ENCODE data around the gene LMAN1L. TPM values are rescaled to one million over a fixed set of nuclear protein-coding genes. Genes with fewer than 3 reads are reported as not detected.

Gene LMAN1L
- polyA plus RNA-seq, 1 donor (not counting 4 experiments of a cell fraction or from before 2014, with no cell fraction given), result not detected

- dilution Hi-C loops (cut with MboI; ENCODE audit: extremely low pct_ligation_motif_present, low sequenced_read_pairs), result no loop called here
- H3K9me3 ChIP-seq (ENCODE audit: control insufficient read depth, low read depth, low read length), result no peaks in the 10 kb centered on the region
- no peak overlapping the region for H2AFZ ChIP-seq (ENCODE audit: control insufficient read depth, low read length)
- no peaks in the 10 kb centered on the region for H4K20me1 ChIP-seq (ENCODE audit: control insufficient read depth, extremely low read depth, insufficient read depth, low read length)
- H3K27ac ChIP-seq (ENCODE audit: control insufficient read depth, insufficient read depth, low read length), result no peak overlapping the region
- peaks cover 6 to 8% of the 10 kb centered on the region in 2 experiments for H3K36me3 ChIP-seq (ENCODE audit: control insufficient read depth in 2 of 2, extremely low read depth in 1 of 2, insufficient read depth in 2 of 2, low read length in 2 of 2)
- TF ChIP-seq CTCF (optimal IDR thresholded peaks at IDR 0.05 in 1 of 3, IDR thresholded peaks at IDR 0.05 in 1 of 3, conservative IDR thresholded peaks at IDR 0.05 in 1 of 3; ENCODE audit: extremely low read depth in 1 of 3, insufficient read depth in 2 of 3, low read length in 3 of 3), result no peak
- no peak for TF ChIP-seq EZH2 (IDR thresholded peaks at IDR 0.05; ENCODE audit: low read length)
- no peaks in the 10 kb centered on the region for H3K27me3 ChIP-seq (ENCODE audit: control insufficient read depth, extremely low read depth, insufficient read depth, low read length)
- no peak overlapping the region for H3K4me3 ChIP-seq (ENCODE audit: control insufficient read depth in 2 of 3, extremely low read depth in 1 of 3, insufficient read depth in 2 of 3, low read depth in 1 of 3, low read length in 3 of 3)
- no peak overlapping the region for H3K9ac ChIP-seq (ENCODE audit: control insufficient read depth, extremely low read depth, insufficient read depth, low read length)
- no peak overlapping the region for H3K4me2 ChIP-seq (ENCODE audit: control insufficient read depth, extremely low read depth, insufficient read depth, low read depth, low read length)
- peaks cover 22% of the 10 kb centered on the region for H3K79me2 ChIP-seq (ENCODE audit: control insufficient read depth, insufficient read depth, low read length)
- DNase-seq (ENCODE audit: low read depth, low spot score) (no peak), FAIRE-seq (no peak)
- H3K4me1 ChIP-seq (ENCODE audit: control insufficient read depth, extremely low read depth, insufficient read depth, low read length), result peaks cover 22% of the 10 kb centered on the region
- peaks cover 6% of the 10 kb centered on the region for H3K9me1 ChIP-seq (ENCODE audit: control insufficient read depth, extremely low read depth, insufficient read depth, low read length)
These were observed 45.7 kb downstream of the LMAN1L start for GRCh38 chr15:74858369-74858740.

DNA sequence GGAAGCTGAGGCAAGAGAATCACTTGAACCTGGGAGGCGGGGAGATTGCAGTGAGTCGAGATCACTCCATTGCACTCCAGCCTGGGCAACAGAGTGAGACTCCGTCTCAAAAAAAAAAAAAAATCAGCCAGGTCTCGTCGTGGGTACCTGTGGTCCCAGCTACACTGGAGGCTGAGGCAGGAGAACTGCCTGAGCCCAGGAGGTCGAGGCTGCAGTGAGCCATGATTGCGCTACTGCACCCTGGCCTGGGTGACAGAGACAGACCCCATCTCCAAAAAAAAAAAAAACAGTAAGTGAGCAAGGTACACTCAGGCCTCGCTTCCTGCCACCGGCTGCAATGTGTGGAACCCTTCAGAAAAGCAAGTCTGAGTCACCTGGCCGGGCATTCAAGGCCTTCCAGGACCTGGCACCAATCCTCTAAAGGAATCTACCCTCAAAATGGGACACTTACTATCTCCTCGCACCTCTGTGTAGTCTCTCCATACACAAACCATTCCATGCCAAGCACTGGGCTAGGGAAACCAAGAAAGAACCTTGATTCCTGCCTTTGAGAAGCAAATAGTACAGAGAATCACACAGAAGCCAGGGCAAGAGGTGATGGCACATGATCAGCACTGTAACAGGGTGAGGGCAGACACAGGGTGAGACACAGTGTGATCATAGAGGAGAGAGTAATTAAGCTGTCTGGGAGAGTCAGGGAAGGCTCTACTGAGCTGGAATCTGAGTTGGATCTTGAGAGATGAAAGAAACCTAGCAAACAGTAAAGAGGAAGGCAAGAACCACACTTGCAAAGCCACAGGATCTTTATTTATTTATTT is 50.8 kb downstream of the LMAN1L start:
- Histone ChIP-seq H3K4me1 (ENCODE audit: control insufficient read depth, extremely low read depth, insufficient read depth, low read length) (peaks cover 54% of the 10 kb centered on the region), H2AFZ (ENCODE audit: control insufficient read depth, low read length) (peak overlapping the region; percentile 5), H3K4me2 (ENCODE audit: control insufficient read depth, extremely low read depth, insufficient read depth, low read depth, low read length) (peak overlapping the region; percentile 7), H3K27me3 (ENCODE audit: control insufficient read depth, extremely low read depth, insufficient read depth, low read length) (no peaks in the 10 kb centered on the region), H3K36me3 (ENCODE audit: control insufficient read depth in 2 of 2, extremely low read depth in 1 of 2, insufficient read depth in 2 of 2, low read length in 2 of 2) (peaks cover under 1 to 1% of the 10 kb centered on the region in 2 experiments), H3K9me1 (ENCODE audit: control insufficient read depth, extremely low read depth, insufficient read depth, low read length) (peaks cover 4% of the 10 kb centered on the region), H3K27ac (ENCODE audit: control insufficient read depth, insufficient read depth, low read length) (peak overlapping the region; percentile 86), H3K4me3 (ENCODE audit: control insufficient read depth in 2 of 3, extremely low read depth in 1 of 3, insufficient read depth in 2 of 3, low read depth in 1 of 3, low read length in 3 of 3) (no peak overlapping the region), H3K79me2 (ENCODE audit: control insufficient read depth, insufficient read depth, low read length) (peaks cover 36% of the 10 kb centered on the region), H3K9ac (ENCODE audit: control insufficient read depth, extremely low read depth, insufficient read depth, low read length) (peak overlapping the region; percentile 38), H4K20me1 (ENCODE audit: control insufficient read depth, extremely low read depth, insufficient read depth, low read length) (no peaks in the 10 kb centered on the region), H3K9me3 (ENCODE audit: control insufficient read depth, low read depth, low read length) (no peaks in the 10 kb centered on the region)
- FAIRE-seq (peak; percentile 49), DNase-seq (ENCODE audit: low read depth, low spot score) (no peak)
- TF ChIP-seq CTCF (optimal IDR thresholded peaks at IDR 0.05 in 1 of 3, IDR thresholded peaks at IDR 0.05 in 1 of 3, conservative IDR thresholded peaks at IDR 0.05 in 1 of 3; ENCODE audit: extremely low read depth in 1 of 3, insufficient read depth in 2 of 3, low read length in 3 of 3), result no peak
- TF ChIP-seq EZH2 (IDR thresholded peaks at IDR 0.05; ENCODE audit: low read length), result no peak
- dilution Hi-C loops (cut with MboI; ENCODE audit: extremely low pct_ligation_motif_present, low sequenced_read_pairs), result no loop called here
